HG03159 (cell line): ENCODE results near the gene PEPD.

Experiments used
- ATAC-seq: cut with Tn5 transposase; IDR thresholded peaks from one replicate; pipeline ENCODE4 v1.9.1; 2021; ENCODE audit warnings: mild to moderate bottlenecking, moderate library complexity; ENCODE audit not compliant: unreplicated experiment

Gene PEPD

DNA sequence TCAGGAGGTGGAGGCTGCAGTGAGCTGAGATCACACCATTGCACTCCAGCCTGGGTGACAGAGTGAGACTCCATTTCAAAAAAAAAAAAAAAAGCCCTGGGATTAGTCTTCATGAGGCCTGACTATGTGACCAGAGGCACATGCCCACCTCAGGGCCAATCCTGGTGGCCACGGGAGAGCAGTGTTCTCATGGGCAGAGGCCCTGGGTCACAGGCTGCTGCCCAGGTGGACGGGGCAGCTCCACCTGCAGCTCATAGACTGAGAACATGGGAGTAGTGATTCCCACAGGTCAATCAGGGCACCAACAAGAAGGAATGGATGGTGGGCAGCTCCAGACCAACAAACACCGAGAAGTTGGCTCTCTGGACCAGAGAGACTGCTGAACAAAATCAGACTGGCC lies 26.1 kb upstream of the PEPD start:
- no peak for ATAC-seq

DNA sequence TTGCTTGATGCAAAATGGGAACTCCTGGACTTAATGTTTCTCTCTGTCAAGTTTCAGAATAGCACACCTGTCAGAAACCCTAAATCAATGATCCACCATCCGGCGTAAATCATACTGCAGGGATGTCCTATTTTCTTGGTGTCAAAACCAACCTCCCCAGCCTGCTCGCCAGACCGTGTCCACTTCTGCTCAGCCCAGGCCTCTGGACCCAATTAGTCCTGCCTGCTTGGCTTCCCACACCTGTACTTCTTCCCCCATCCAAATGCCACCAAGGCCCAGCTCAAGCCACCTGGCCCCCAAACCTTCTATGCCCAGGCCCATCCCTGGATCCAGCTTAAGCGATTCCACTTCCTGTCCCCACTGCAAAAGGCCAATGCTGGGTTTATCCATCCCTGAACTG lies 25.1 kb upstream of the PEPD start:
- ATAC-seq = no peak

DNA sequence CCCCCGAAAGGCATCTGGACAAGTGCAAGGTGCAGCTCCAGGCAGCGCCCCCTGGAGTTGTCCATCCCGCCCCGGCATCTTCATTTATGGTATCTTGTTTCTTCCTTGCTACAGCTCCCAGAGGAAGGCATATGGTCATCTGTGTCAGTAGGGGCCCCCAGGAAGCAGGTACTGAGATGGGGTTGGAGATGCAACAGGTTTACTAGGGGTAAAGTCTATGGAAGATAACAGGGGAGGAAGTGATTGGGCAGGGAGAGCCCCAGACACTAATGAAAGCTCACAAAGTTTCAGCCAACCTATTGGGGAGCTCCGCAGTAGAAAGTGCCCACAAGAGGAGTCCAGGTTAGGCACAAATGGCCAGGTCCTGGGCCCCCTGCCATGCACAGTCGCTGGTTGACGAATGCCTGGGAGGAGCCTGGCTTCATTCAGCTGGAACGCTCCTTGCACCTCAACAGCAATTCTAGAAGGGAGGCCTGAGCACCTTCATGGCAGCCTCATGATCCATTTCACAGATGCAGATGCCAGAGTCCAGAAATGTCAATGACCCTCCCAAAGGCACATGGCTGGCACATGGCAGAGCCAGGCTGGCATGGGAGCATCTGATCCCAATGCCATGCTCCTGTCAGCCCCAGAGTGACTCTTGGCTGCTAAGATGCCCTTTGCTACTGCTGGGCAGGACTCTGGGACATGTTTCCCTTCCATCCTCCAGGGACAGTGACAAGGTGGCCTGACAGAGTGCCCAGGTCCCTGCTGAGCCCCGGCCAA lies 23.8 kb upstream of the PEPD start:
- ATAC-seq = no peak

DNA sequence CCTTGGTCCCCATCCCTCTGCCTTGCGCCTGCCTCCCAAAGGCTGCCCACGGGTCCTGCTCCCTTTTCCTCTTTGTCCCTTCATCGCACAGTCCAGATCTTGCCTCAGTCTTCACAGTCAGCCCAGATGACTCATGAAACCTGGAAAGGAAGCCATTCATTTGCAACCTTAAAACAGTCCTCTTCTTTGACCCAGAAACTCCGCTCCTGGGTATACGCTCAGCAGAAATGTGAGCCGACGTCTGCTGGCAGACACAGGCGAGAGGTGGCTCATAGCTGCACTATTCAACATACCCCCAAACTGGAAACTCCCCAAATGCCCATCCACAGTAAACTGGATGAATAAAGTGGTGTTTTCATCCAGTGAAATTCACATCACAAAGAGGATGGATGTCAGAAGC lies 13.6 kb upstream of the PEPD start:
- ATAC-seq = no peak

DNA sequence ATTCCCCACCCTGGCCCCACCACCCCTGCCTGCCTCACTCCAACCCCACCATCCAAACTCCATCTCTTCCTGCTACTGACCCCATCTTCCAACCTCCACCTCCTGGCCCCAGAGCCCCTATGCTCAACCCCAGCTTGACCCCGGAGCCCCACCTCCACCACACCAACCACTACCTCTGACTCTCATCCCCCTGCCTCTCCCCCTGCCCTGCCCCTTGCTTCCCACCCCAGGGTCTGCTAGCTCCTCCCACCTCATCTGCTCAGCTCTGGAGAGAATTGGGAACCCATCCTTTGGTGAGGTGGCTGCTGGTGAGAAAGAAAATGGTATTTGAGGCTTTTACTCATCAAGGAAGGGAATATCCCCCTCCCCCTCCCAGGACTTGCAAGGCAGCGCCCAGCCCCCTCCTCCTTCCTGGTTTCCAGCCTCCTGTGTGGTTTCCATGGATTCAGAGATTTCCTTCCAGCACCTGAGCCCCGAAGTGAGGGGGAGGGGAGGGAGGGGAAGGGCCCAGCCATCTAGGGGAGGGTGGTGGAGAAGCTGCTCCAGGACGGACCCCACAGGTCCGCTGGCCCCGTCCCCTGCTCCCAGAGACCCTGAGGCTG lies 11.4 kb upstream of the PEPD start:
- ATAC-seq = no peak

DNA sequence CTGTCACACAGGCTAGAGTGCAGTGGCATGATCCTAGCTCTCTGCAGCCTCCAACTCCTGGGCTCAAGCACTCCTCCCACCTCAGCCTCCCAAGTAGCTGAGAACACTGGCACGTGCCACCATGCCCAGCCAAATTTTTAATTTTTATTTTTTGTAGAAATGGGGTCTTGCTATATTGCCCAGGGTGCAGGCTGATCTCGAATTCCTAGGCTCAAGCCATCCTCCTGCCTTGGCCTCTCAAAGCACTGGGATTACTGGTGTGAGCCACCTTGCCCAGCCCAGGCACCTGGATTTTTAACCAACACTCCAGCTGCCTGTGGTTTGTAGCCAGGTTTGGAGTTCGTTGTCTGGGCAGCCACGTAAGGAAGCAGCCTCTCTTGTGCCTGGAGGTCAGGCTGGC lies 9.3 kb upstream of the PEPD start:
- ATAC-seq = no peak

DNA sequence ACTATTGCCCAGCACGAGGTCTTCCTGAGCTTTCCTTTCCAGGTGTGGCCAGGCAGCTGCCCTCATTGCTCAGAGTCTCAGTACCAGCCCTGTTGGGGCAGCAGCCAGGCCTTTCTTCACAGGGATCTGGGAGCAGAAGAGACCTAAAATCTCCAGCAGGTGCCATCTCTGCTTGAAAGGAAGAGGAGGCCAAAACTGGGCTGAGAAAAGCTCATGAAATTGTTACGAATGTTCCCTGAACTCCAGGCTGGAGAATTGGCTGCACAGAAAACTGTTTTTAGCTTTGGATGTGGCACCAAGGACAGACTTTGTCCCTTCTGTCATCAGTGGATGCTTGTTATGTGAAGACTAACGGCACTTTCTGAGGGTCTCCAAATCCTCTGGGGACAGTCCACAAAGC lies 8.7 kb upstream of the PEPD start:
- ATAC-seq = no peak

DNA sequence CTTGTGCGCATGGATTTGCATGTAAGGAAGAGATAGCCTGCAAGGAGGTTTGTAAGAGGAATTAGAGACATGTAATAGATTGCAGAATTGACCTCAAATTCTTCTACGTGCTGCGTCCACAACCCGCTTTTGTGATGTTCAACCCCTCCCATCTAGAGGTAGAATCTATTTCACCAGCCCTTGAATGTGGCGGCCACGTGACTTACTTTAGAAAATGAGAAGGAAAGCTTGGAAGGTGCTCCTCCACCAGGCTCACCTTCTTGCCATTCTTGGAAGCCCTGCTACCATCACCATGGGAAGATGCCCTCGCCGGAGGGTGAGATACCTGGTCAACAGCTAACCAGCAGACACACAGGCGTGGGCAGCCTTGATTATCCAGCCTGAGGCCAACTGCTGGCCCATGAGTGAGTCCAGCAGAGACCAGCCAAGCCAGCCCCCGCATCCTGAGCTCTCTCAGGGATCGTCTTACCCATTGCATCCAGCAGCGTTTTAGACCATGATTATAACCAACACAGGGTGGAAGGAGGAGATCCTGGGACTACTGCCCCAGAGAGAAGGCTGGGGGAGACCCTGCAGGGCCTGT lies 7.6 kb upstream of the PEPD start:
- ATAC-seq = no peak

DNA sequence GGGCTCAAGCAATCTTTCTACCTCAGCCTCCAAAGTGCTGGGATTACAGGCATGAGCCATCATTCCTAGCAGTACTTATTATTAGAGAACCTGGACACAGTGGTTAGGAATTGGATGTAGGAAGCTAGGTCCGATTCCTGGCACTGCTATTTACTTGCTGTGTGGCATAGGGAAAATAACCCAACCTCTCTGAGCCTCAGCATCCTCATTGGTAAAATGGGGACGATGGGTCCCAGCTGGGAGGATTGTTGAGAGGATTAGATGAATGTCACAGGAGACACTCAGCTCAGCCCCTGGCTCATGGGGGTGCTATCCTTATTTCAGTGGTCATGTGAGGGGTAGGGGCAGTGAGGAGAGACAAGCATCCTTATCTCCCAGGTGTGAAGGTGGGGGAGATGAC lies 6.8 kb upstream of the PEPD start:
- ATAC-seq = no peak

DNA sequence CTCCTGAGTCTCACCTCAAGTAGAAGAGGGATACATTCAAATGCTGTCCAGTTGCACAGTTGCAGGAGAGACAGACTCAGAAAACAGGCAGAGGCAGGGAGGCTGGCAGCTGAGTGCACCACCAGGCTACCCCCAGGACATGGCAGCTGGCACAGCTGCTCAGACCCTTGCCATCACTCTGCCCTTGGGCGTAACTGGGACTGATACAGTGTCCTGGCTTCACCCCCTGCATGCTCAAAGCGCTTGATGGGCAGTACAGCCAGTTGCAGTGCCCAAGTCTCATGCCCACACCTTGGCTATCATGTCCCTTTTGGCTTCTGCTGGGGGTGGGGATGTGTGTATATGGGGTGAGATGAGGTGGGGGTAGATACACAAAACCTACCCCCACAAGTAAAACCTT lies 5.5 kb upstream of the PEPD start:
- no peak for ATAC-seq

DNA sequence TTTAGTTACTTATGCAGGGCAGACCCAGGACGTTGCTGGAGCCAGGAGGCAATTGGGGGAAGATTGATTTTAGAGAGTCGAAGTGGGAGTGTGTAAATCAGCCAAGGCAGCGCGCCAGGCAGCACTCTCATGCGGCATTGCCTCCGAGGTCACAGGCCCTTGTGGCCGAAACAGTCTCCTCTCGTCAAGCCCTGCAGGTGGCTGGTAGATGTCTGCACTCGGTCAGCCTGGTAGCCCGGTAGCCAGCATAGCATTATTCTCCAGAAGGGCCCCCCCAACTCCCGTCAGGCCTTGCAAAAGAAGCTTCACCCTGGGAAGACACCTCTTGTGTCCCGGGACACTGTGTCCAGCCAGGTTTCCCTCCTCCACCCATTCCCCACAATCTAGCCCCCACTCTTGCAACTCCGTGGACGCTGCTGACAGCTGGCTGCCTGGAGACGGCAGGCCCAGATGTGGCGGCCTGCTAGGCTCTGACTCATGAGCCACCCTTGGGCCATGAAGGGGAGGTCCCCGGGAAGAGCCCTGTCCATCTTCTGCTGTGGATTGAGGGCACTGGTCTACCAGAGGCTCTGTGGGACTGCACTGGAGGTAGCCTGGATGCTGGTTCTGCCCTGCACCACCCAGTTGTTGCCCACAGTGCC lies 2.6 kb upstream of the PEPD start:
- no peak for ATAC-seq

DNA sequence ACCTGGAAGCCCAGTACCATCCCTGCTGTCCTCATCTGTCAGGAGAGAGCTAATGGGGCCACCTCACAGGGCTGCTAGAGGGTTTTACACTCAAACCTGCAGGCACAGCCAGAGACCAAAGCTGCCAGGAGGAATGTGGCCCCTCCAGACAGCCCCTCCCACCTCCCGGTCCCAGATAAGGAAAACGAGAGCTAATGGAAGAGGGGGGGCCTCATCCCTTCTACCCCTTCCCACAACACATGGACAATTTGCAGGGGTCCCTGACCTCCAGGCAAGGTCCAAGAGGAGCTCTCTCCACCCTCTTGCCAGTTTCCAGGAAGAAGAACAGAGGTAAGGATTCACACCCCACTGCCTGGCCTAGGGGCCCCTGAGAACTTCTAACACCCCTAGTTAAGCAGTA lies 1.6 kb upstream of the PEPD start:
- ATAC-seq = no peak

DNA sequence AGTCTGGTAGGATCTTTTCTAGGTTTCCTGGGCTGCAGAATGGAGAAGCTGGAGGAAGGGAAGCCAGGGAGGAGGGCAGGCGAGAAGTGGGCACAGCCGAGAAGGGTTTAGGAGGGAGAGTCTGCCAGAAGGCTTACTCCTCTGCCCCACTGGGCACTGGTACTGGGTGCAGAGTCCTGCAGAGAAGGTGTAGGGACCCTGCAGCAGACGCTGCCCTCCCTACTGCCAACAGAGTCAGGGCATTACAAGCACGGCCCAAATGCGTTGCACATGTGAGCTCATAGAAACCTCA lies 726 bp upstream of the PEPD start:
- ATAC-seq = no peak

DNA sequence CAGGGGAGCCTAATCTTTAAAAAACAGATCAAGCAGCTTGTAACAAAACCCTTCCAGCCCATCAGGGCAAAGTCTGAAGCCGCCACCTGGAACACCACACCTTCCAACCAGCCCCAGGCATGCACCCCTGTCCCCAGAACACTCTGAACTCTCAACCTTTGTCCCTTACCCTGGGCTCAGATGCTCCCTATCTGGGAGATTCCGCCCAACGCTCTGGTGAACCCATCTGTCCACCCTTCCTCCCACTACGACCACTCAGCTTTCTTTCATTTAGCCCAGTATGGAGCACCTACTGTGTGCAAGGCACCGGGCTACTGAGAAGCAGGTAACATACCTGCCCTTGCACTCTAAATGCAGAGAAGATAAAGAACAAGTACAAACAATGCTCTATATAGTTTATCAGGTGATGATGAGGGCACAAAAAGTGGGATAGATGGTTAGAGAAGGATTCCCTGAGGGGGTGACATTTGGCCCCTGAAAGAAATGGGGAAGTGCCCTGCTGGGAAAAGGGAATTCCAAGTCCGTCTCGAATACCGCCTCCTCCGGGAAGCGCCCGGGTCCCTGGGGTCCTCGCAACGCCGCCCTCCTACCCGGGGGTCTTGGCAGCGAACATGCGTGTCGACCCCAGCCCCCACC lies 629 bp downstream of the PEPD start:
- ATAC-seq = no peak

DNA sequence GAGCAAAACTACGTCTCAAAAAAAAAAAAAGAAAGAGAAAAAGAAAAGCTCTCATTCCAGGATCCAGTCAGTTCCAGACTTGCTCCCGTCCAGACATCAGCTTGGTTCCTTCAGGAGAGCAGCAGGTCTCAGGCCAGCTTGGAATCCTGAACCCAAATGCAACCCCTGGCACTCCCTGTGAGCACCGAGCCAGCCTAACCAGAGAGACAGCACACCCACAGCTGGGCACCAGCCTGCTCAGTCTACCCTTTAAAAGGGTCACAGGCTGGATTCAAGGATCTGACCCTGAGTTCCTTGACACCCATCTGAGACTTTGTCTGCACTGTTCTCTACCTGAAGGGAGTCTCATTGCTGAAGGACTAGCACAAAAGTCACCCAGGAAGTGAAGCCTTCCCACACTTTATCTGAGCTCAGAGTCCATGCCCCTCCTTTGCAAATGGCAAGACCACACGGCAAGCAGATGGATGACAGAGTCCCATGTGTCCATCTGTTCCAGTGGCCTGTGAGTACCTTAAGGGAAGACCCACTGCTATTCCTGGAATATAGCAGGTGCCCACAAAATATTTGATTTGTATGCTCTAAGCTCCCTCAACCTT lies 1.4 kb downstream of the PEPD start:
- no peak for ATAC-seq

DNA sequence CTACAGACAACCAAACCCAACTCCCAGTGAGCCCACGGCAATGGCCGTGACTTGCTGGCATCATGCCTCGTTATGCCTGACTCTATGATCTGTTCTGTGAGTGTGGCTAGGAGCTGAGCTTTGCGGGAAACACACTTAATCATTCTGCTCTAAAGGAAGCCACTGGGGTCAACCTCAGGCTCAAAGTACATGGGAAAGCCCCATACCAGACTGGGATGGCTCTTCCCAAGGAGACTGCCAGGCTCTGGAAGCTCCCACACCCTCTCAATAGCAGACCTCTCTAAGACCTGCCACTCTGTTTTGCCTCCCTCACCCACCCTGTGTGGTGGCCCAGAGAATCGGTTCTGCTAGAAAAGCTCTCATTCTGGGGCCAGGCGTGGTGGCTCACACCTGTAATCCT lies 2.2 kb downstream of the PEPD start:
- ATAC-seq = no peak

DNA sequence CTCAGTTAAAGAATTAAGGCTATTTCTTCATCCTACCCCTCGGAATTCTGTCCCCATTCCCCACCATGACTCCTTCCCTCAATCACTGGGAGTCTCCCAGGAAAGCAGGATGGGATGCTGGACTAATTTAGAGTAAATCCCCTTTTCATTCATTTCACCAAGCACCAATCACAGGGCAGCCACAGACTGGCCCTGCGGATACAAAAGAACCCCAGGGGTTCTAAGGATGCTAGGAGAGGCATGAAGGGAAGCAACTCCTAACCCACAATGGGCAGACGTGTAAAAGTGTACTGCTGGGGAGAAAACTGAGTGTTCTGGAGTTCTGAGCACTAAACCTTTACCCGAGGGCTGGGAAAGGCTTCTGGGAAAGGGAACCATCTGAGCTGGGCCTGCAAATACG lies 3.0 kb downstream of the PEPD start:
- ATAC-seq = no peak

DNA sequence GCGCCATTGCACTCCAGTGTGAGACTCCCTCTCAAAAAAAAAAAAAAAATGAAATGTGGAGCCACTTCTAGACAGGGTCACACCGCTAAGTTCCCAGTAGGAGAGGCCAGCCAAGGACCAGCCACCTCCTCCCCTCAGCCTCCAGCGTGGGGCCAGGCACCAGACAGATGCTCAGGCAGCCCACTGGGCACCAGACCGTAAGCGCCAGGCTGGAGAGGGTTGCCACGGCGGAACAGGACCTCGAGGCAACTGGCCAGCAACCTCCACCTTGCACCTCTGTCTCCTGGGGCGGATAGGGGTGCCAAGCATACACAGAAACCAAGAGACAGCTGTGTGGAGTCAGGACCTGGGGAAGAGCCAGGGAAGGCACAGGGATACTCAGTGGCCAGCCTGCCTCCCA lies 3.7 kb downstream of the PEPD start:
- no peak for ATAC-seq

DNA sequence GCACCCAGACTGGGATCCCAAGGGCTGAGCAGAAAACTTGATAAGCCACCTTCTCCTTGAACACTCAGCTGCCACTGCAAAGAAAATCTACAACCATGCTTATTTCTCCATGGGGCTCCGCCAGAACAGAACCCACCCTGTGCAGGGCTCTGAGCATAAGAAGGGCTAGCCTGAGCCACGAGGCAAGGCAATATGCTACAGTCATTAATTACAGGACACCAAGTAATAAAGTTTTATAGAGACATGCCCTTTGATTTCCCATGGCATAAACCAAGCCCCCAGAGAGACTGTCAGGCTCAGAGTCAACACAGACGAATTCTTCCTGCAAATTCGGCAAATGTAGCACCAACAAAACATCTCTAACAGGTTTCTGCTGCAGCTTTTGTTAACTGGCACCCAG lies 5.7 kb downstream of the PEPD start:
- ATAC-seq = no peak

DNA sequence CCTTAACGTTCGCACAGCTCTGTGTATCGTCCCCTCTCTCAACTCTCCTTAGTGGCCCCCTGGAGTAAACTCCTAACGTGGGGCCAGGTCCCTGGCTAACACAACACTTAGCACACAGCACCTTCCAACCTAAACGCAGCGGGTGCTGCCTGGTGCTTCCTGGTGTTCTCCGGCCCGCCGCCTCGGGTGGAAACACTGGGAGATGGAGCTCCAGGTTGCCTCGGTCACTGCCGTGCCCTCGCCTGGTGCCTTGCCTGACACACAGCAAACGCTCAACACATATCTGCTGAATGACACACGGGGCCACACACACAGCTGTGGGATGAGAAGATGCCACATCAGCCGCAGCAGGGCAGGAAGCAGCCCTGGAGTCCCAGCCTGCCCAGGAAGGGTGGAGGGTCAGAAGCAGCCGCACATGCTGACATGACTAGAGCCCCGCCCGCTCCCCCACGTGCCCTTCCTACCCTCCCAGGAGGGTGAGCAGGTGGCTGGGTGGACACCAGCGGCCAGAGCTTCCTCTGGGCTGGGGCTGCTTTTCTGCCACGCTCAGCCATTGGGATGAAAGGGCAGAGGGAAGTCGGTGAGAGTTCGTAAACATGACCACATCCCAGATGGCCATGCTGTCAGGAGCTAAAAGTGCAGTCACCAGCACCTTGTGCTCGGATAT lies 6.6 kb downstream of the PEPD start:
- ATAC-seq = no peak

DNA sequence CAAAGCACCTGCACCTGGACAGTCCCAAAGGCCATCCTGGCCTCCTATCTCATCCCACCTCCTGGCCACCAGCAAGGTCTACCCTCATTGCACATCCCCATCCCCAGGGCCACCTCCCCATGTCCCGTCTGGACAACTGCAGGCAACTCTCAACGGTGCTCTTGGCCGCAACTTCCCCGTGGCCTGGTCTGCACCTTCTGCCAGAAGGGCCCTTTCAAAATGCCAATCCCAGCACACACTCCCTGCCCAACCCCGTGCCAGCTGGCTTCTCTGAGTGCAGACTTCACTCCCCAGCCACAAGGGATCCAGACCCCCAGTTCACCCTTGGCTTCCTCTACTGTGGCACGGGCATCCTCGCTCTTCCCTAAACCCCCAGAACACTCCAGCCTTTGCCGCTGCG lies 8.2 kb downstream of the PEPD start:
- no peak for ATAC-seq
